K562 (cell line): ENCODE results near the gene CCDC78.

ENCODE experiments used
- BACH1 ChIP-seq: fragments of 200-800 bp; sonication (Bioruptor generic); IDR thresholded peaks from 2 replicates; pipeline ENCODE4 v1.6.1; 2016; ENCODE audit warnings: missing genetic modification characterization, missing compliant biosample characterization
- CHCHD3 ChIP-seq: fragments of 250-450 bp; sonication (Bioruptor Pico); IDR thresholded peaks from 2 replicates; pipeline ENCODE4 v2.1.2; 2022; ENCODE audit warnings: mild to moderate bottlenecking
- CTCF ChIP-seq, 3 experiments: IDR thresholded peaks in 2 of 3; conservative IDR thresholded peaks in 1 of 3; 2 replicates each; pipeline ENCODE4 v1.5.1; 2011 to 2012; ENCODE audit warnings: low read length in 3 of 3, mild to moderate bottlenecking in 3 of 3, control low read depth in 2 of 3, improper control_type of control experiment in 1 of 3, inconsistent platforms in 1 of 3, low read depth in 1 of 3, mixed read lengths in 1 of 3, moderate library complexity in 1 of 3; ENCODE audit not compliant: insufficient read depth in 2 of 3
- E2F8 ChIP-seq: fragments of 450-650 bp; IDR thresholded peaks from 2 replicates; pipeline ENCODE4 v1.7.1; 2018; ENCODE audit warnings: mild to moderate bottlenecking, low read depth; ENCODE audit not compliant: partially characterized antibody
- JUND ChIP-seq, 2 experiments: IDR thresholded peaks; 2 replicates in 1 of 2; 3 replicates in 1 of 2; pipeline ENCODE4 v1.6.1; 2011; ENCODE audit warnings: borderline replicate concordance in 2 of 2, low read depth in 2 of 2, low read length in 2 of 2, improper control_type of control experiment in 1 of 2, missing biosample characterization in 1 of 2, missing genetic modification characterization in 1 of 2, missing genetic modification reagents in 1 of 2
- LCOR ChIP-seq: sonication (generic); formaldehyde crosslinking; IDR thresholded peaks from 2 replicates; pipeline ENCODE4 v1.8.0; 2022; ENCODE audit warnings: mild to moderate bottlenecking, missing genetic modification reagents
- SPI1 ChIP-seq: IDR thresholded peaks from 2 replicates; pipeline ENCODE4 v1.6.1; 2011; ENCODE audit warnings: low read depth, low read length, control low read depth, borderline replicate concordance
- TEAD2 ChIP-seq: fragments of 450-650 bp; IDR thresholded peaks from 2 replicates; pipeline ENCODE4 v1.6.1; 2016; ENCODE audit warnings: missing genetic modification characterization, control low read depth, missing compliant biosample characterization
- YY1 ChIP-seq, 3 experiments: IDR thresholded peaks; 2 replicates each; pipeline ENCODE4 v1.6.1; 2011; ENCODE audit warnings: low read length in 2 of 3, mild to moderate bottlenecking in 2 of 3, moderate library complexity in 2 of 3, borderline replicate concordance in 1 of 3, control low read depth in 1 of 3, low read depth in 1 of 3; ENCODE audit not compliant: insufficient read depth in 3 of 3, insufficient replicate concordance in 2 of 3, control insufficient read depth in 1 of 3, insufficient read length in 1 of 3; ENCODE audit errors: extremely low read depth in 1 of 3
- ZBTB49 ChIP-seq: sonication (generic); formaldehyde crosslinking; IDR thresholded peaks from 2 replicates; pipeline ENCODE4 v1.8.0; 2022; ENCODE audit warnings: missing genetic modification reagents, mild to moderate bottlenecking, borderline replicate concordance
- ZNF561 ChIP-seq: fragments of 450-650 bp; formaldehyde crosslinking; conservative IDR thresholded peaks from 2 replicates; pipeline ENCODE4 v1.4.0; 2020; ENCODE audit warnings: mild to moderate bottlenecking, moderate library complexity

- TF ChIP-seq ZNF561 (CRISPR knock-in tag) = no peak
- TF ChIP-seq SPI1 = no peak
- TF ChIP-seq CTCF (IDR thresholded peaks at IDR 0.05 in 2 of 3, conservative IDR thresholded peaks at IDR 0.05 in 1 of 3; ENCODE audit: insufficient read depth in 2 of 3, low read depth in 1 of 3, low read length in 3 of 3) = no peak
- TF ChIP-seq BACH1 = no peak
- TF ChIP-seq YY1 (IDR thresholded peaks at IDR 0.05; ENCODE audit: borderline replicate concordance in 1 of 3, control insufficient read depth in 1 of 3, extremely low read depth in 1 of 3, insufficient read depth in 3 of 3, insufficient read length in 1 of 3, insufficient replicate concordance in 2 of 3, low read depth in 1 of 3, low read length in 2 of 3) = no peak
- TF ChIP-seq TEAD2 = no peak
- TF ChIP-seq ZBTB49 (CRISPR knock-in tag) = no peak
- TF ChIP-seq LCOR (CRISPR knock-in tag) = no peak
- TF ChIP-seq CHCHD3 (CRISPR knock-in tag) = no peak
- TF ChIP-seq JUND (IDR thresholded peaks at IDR 0.05; ENCODE audit: borderline replicate concordance, low read depth, low read length) = no peak
- no peak for TF ChIP-seq JUND (tag; IDR thresholded peaks at IDR 0.05; ENCODE audit: borderline replicate concordance, low read depth, low read length)
- TF ChIP-seq E2F8 = no peak
Measured at GRCh38 chr16:759110-759910, 33.1 kb upstream of the CCDC78 start.
